GM12865 (cell line): Measurements from ENCODE around the gene IFNL1.

Experiments used
- DNase-seq: peaks from one replicate; pipeline ENCODE4 v3.0.0; 2010; ENCODE audit warnings: low read depth
- H3K4me3 ChIP-seq: 2 replicates; pipeline ENCODE4 v1.5.1; 2011; ENCODE audit warnings: mild to moderate bottlenecking, low read depth, low read length, control low read depth
- TF ChIP-seq, protein P1 (sequence below): IDR thresholded peaks from 2 replicates; pipeline ENCODE4 v1.5.1; 2011; ENCODE audit warnings: low read length, control low read depth, low read depth, inconsistent platforms; ENCODE audit not compliant: insufficient read depth; ENCODE audit errors: missing control alignments

The IFNL1 gene

GRCh38 chr19:39252458-39252857 lies 43.7 kb upstream of the IFNL1 start:
- TF ChIP-seq, protein P1, sequence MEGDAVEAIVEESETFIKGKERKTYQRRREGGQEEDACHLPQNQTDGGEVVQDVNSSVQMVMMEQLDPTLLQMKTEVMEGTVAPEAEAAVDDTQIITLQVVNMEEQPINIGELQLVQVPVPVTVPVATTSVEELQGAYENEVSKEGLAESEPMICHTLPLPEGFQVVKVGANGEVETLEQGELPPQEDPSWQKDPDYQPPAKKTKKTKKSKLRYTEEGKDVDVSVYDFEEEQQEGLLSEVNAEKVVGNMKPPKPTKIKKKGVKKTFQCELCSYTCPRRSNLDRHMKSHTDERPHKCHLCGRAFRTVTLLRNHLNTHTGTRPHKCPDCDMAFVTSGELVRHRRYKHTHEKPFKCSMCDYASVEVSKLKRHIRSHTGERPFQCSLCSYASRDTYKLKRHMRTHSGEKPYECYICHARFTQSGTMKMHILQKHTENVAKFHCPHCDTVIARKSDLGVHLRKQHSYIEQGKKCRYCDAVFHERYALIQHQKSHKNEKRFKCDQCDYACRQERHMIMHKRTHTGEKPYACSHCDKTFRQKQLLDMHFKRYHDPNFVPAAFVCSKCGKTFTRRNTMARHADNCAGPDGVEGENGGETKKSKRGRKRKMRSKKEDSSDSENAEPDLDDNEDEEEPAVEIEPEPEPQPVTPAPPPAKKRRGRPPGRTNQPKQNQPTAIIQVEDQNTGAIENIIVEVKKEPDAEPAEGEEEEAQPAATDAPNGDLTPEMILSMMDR = no peak
- no peak for DNase-seq
- H3K4me3 ChIP-seq = no peak overlapping the region

DNA sequence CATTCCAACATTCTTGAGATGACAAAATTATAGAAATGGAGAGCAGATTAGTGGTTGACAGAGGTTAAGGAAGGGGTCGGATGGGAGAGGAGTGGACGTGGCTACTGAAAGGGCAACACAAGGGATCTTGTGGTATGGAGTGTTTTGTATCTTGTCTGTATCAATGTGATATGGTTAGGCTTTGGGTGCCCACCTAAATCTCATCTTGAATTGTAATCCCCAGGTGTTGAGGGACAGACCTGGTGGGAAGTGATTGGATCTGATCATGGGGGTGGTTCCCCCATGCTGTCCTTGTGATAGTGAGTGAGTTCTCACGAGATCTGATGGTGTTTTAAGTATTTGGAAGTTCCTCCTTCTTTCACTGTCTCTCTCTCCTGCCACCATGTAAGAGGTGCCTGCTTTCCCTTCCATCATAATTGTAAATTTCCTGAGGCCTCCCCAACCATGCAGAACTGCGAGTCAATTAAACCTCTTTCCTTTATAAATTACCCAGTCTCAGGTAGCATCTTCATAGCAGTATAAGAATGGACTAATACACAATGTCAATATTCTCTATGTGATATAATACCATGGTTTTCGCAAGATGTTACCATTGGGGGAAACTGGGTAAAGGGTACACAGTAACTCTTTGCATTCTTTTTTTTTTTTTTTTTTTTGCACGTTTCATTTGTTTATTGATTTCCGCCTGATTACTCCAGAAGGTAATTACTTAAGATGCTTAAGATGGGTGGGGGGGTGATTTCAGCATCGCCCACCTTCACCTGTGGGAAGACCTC lies 42.6 kb upstream of the IFNL1 start:
- TF ChIP-seq, protein P1 = no peak
- DNase-seq = no peak
- no peak overlapping the region for H3K4me3 ChIP-seq

GRCh38 chr19:39254531-39255345 lies 41.5 kb upstream of the IFNL1 start:
- TF ChIP-seq, protein P1 = no peak
- H3K4me3 ChIP-seq = no peak overlapping the region
- DNase-seq = no peak

GRCh38 chr19:39257227-39257626 lies 39.0 kb upstream of the IFNL1 start:
- TF ChIP-seq, protein P1 = no peak
- no peak for DNase-seq
- no peak overlapping the region for H3K4me3 ChIP-seq

- TF ChIP-seq, protein P1 = no peak
- no peak overlapping the region for H3K4me3 ChIP-seq
- no peak for DNase-seq
Observed at GRCh38 chr19:39261704-39262103, 34.5 kb upstream of the IFNL1 start.

GRCh38 chr19:39262496-39262895 lies 33.7 kb upstream of the IFNL1 start:
- H3K4me3 ChIP-seq = no peak overlapping the region
- no peak for DNase-seq
- TF ChIP-seq, protein P1 = no peak

GRCh38 chr19:39263912-39264305 lies 32.3 kb upstream of the IFNL1 start:
- no peak for DNase-seq
- no peak overlapping the region for H3K4me3 ChIP-seq
- TF ChIP-seq, protein P1 = no peak
